HT-29 (cell line): Measurements from ENCODE around the gene SLC1A3. TPM values are rescaled to one million over a fixed set of nuclear protein-coding genes. Genes with fewer than 3 reads are reported as not detected.
A peak's percentile ranks its signal among the peaks of the same experiment; 100 is the strongest.

Experiments used
- DNase-seq: peaks from one replicate; pipeline ENCODE4 v3.0.0-alpha.2; 2015; ENCODE audit warnings: low spot score
- total RNA-seq: library from RNA; depleted of rRNA; stranded (reverse); fragments of >200 nt; shearing (Covaris generic); gene quantifications from 2 replicates; pipeline ENCODE4 v1.2.3, GENCODE V29; 2014

Gene SLC1A3
- total RNA-seq, 1 experiment from 2014 or later = not detected

- DNase-seq = no peak
Measured at GRCh38 chr5:36654564-36654963, 48.2 kb downstream of the SLC1A3 start.

GRCh38 chr5:36655161-36655560 is 48.8 kb downstream of the SLC1A3 start:
- no peak for DNase-seq

- no peak for DNase-seq
Measured at GRCh38 chr5:36656556-36656955, 50.1 kb downstream of the SLC1A3 start.

- no peak for DNase-seq
Measured at GRCh38 chr5:36657563-36657995, 51.2 kb downstream of the SLC1A3 start.

GRCh38 chr5:36658038-36658756 is 51.8 kb downstream of the SLC1A3 start:
- DNase-seq = no peak

GRCh38 chr5:36659411-36659810 is 53.0 kb downstream of the SLC1A3 start:
- DNase-seq = no peak

- no peak for DNase-seq
Measured at GRCh38 chr5:36660397-36661049, 54.1 kb downstream of the SLC1A3 start.

- DNase-seq = no peak
Measured at GRCh38 chr5:36661456-36662220, 55.2 kb downstream of the SLC1A3 start.

GRCh38 chr5:36662291-36662851 is 56.0 kb downstream of the SLC1A3 start:
- no peak for DNase-seq

GRCh38 chr5:36664766-36665165 is 58.4 kb downstream of the SLC1A3 start:
- DNase-seq = no peak

GRCh38 chr5:36665628-36666027 is 59.2 kb downstream of the SLC1A3 start:
- DNase-seq = no peak

GRCh38 chr5:36666274-36666673 is 59.9 kb downstream of the SLC1A3 start:
- DNase-seq = no peak

GRCh38 chr5:36666986-36667385 is 60.6 kb downstream of the SLC1A3 start:
- DNase-seq = no peak

GRCh38 chr5:36667824-36668223 is 61.4 kb downstream of the SLC1A3 start:
- DNase-seq = peak; percentile 22

GRCh38 chr5:36669015-36669651 is 62.7 kb downstream of the SLC1A3 start:
- DNase-seq = no peak

GRCh38 chr5:36670548-36670947 is 64.1 kb downstream of the SLC1A3 start:
- no peak for DNase-seq

GRCh38 chr5:36675282-36675681 is 68.9 kb downstream of the SLC1A3 start:
- no peak for DNase-seq

- no peak for DNase-seq
Measured at GRCh38 chr5:36679221-36679989, 73.0 kb downstream of the SLC1A3 start.

GRCh38 chr5:36680066-36680465 is 73.7 kb downstream of the SLC1A3 start:
- DNase-seq = no peak

- no peak for DNase-seq
Measured at GRCh38 chr5:36681711-36682110, 75.3 kb downstream of the SLC1A3 start.

- DNase-seq = no peak
Measured at GRCh38 chr5:36682499-36682898, 76.1 kb downstream of the SLC1A3 start.
